ENCODE measurements around the gene ZFP2. TPM values are rescaled to one million over a fixed set of nuclear protein-coding genes. Genes with fewer than 3 reads are reported as not detected.
"Not testable (repeated sequence)": the region's sequence is repeated elsewhere in the genome, so short reads cannot be mapped to it uniquely, and the experiment has no call there.

The ZFP2 gene
- total RNA-seq, 1 experiment from 2014 or later: 0.33 TPM

DNA sequence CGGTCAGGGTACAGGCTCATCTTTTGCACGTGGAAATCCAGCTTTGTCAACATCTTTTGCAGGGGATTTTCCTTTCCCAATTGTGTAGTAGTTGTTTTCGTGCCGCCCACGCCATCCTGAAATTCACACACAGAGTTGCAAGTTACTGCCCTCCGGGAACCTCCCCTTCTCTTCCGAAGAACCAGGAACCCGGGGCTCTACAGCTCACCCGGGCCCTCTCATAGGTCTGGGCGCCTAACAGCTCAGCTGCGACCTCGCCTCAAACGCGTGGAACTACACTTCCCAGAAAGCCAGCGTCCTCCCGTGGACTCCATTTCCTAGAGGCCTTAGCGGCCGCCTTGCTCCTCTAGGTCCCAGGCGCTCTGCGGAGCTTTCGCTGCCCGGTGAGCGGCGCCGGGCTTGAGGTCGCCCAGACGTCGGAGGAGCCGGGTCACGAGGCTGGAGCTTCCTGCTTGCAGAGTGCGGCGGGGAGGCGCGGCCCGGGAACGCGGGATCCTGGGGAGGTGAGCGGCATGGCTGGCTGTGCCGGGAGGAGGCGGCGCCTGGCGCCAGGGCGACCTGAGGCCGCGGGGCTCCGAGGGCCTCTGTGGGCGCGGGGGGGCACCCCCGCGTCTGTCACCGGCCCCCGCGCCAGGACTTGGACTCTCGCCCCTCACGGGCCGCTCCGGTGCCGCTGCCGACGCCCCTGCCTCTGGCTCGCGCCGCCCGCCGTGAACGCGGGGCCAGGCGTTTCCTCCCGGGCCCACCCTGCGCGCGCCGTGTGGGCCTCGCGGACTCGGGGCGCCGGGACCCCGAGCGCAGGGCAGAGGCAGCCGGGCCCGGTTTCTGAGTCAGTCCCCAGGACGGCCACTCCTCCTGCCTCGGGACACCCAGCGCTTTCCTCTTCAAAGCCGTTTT, 35.8 kb upstream of the ZFP2 start, which contains the start of gene ZNF354B:
Gene ZNF354B (plus strand): TSS at position 329 of the 897 bp plus-strand sequence. CDS start 1,095 bp downstream, outside the sequence.
- intact Hi-C loops (cut with micrococcal nuclease; ENCODE audit: unreplicated experiment): loop anchor here (1.0 kb wide), 1 partner anchor 130 kb away; the partner anchor contains the start of gene ZNF354A
- no TSS peak for BruUV-seq (replicated peaks)
- TF ChIP-seq CTCF (IDR thresholded peaks at IDR 0.05; ENCODE audit: unreplicated experiment): peak; percentile 13
- DNase-seq: peak; percentile 91
- H3K4me3 Mint-ChIP-seq (ENCODE audit: low read depth, unreplicated experiment): peak within 1 kb of the TSS; percentile 83
- H3K36me3 Mint-ChIP-seq (ENCODE audit: insufficient read depth, unreplicated experiment): peaks cover 23% of the 10 kb centered on the region
- H3K27ac Mint-ChIP-seq (ENCODE audit: unreplicated experiment): peak within 1 kb of the TSS; percentile 70
- H3K9me3 Mint-ChIP-seq (ENCODE audit: low read depth, unreplicated experiment): peaks cover 5% of the 10 kb centered on the region
- CTCF ChIA-PET: interaction anchor here (1.1 kb wide), 1 partner anchor 129 kb away, joined by 11 read pairs; the partner anchor contains the start of gene ZNF354A
- H3K4me1 Mint-ChIP-seq (ENCODE audit: low read depth, unreplicated experiment): no peaks in the 10 kb centered on the region
- no peaks in the 10 kb centered on the region for H3K27me3 Mint-ChIP-seq (ENCODE audit: unreplicated experiment)

GRCh38 chr5:178860615-178861014, 35.1 kb upstream of the ZFP2 start:
- BruUV-seq (replicated peaks); CTCF ChIA-PET: not testable (repeated sequence)

DNA sequence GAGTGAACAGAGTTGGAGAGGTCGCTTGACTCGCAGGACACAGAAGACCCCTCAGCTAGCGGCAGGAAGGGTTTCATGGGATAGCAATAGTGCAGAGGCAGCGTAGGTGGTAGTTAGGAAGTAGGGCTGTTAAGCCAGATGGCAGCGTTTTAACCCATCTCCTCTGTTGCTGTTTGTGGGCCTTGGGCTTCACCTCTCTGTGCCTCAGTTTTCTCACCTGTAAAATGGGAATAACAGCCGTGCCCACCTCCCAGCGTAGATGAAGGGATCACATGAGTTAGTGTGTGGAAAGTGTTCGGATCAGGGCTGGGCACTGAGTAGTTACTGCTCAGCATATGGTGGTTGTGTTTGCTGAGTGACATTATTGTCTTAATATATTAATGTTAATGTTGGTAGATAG, 34.1 kb upstream of the ZFP2 start:
- BruUV-seq (replicated peaks): no TSS peak
- Mint-ChIP-seq H3K27me3 (ENCODE audit: unreplicated experiment) (no peaks in the 10 kb centered on the region), H3K4me1 (ENCODE audit: low read depth, unreplicated experiment) (no peaks in the 10 kb centered on the region), H3K36me3 (ENCODE audit: insufficient read depth, unreplicated experiment) (peaks cover 23% of the 10 kb centered on the region), H3K27ac (ENCODE audit: unreplicated experiment) (peak overlapping the region; percentile 1), H3K4me3 (ENCODE audit: low read depth, unreplicated experiment) (peak overlapping the region; percentile 44), H3K9me3 (ENCODE audit: low read depth, unreplicated experiment) (peaks cover 5% of the 10 kb centered on the region)
- TF ChIP-seq CTCF (IDR thresholded peaks at IDR 0.05; ENCODE audit: unreplicated experiment): no peak
- CTCF ChIA-PET: no interaction called here
- no peak for DNase-seq
- intact Hi-C loops (cut with micrococcal nuclease; ENCODE audit: unreplicated experiment): no loop called here

More at GRCh38 chr5:178860615-178861014, 35.1 kb upstream of the ZFP2 start:
- intact Hi-C loops (cut with micrococcal nuclease; ENCODE audit: unreplicated experiment); H3K27ac Mint-ChIP-seq (ENCODE audit: unreplicated experiment); H3K27me3 Mint-ChIP-seq (ENCODE audit: unreplicated experiment); H3K4me1 Mint-ChIP-seq (ENCODE audit: low read depth, unreplicated experiment); DNase-seq; H3K9me3 Mint-ChIP-seq (ENCODE audit: low read depth, unreplicated experiment): not testable (repeated sequence)
- Mint-ChIP-seq H3K36me3 (ENCODE audit: insufficient read depth, unreplicated experiment) (peaks cover 23% of the 10 kb centered on the region), H3K4me3 (ENCODE audit: low read depth, unreplicated experiment) (peak overlapping the region; percentile 83)

DNA sequence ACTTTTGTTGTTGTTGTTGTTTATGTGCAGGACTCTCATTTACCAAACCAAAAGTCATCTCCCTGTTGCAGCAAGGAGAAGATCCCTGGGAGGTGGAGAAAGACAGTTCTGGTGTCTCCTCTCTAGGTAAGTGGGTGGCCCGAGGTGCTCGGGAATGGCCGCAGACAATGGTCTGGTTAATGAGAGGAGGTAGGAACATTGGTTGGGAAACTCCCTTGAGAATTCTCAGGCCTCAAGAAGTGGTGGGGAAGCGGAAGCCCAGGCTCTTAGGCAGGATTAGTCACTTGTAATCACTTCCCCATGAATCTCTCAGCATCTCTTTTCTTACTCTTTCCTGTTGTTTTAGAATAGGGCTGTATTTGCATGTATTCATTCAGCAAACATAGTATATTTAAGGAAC, 28.8 kb upstream of the ZFP2 start:
- BruUV-seq (replicated peaks): no TSS peak
- Mint-ChIP-seq H3K36me3 (ENCODE audit: insufficient read depth, unreplicated experiment) (peaks cover 41% of the 10 kb centered on the region), H3K9me3 (ENCODE audit: low read depth, unreplicated experiment) (peaks cover 24% of the 10 kb centered on the region), H3K4me1 (ENCODE audit: low read depth, unreplicated experiment) (no peaks in the 10 kb centered on the region), H3K27me3 (ENCODE audit: unreplicated experiment) (no peaks in the 10 kb centered on the region), H3K27ac (ENCODE audit: unreplicated experiment) (no peak overlapping the region), H3K4me3 (ENCODE audit: low read depth, unreplicated experiment) (no peak overlapping the region)
- no peak for DNase-seq
- CTCF ChIA-PET: no interaction called here
- no peak for TF ChIP-seq CTCF (IDR thresholded peaks at IDR 0.05; ENCODE audit: unreplicated experiment)
- intact Hi-C loops (cut with micrococcal nuclease; ENCODE audit: unreplicated experiment): no loop called here

DNA sequence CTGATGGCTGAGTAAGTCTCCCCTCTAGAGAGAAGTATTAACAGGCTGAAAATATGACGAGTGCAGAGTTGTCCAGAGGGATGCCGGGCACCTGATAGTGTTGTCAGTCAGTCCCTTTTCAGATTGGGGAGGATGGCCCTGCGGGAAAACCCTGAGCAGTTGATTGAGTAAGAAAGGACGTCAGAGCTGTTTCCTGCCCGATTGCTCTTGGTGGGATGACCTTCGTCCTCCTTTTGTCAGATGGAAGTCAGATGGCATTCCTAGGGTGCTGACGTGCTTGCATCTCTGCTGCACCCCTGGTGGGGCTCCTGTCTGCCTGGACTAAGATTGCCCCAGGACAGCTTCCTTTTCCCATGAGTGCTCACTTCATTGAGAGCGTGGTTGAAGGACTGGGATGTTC, 26.1 kb upstream of the ZFP2 start:
- peaks cover 57% of the 10 kb centered on the region for H3K36me3 Mint-ChIP-seq (ENCODE audit: insufficient read depth, unreplicated experiment)
- TF ChIP-seq CTCF (IDR thresholded peaks at IDR 0.05; ENCODE audit: unreplicated experiment): no peak
- DNase-seq: no peak
- no peaks in the 10 kb centered on the region for H3K4me1 Mint-ChIP-seq (ENCODE audit: low read depth, unreplicated experiment)
- H3K9me3 Mint-ChIP-seq (ENCODE audit: low read depth, unreplicated experiment): peaks cover 37% of the 10 kb centered on the region
- no peaks in the 10 kb centered on the region for H3K27me3 Mint-ChIP-seq (ENCODE audit: unreplicated experiment)
- CTCF ChIA-PET: no interaction called here
- BruUV-seq (replicated peaks): no TSS peak
- no peak overlapping the region for H3K27ac Mint-ChIP-seq (ENCODE audit: unreplicated experiment)
- intact Hi-C loops (cut with micrococcal nuclease; ENCODE audit: unreplicated experiment): no loop called here
- no peak overlapping the region for H3K4me3 Mint-ChIP-seq (ENCODE audit: low read depth, unreplicated experiment)

Data from Calu3 (cell line).